ENCODE measurements around the gene PRDM16.

Gene PRDM16

GRCh38 chr1:3477241-3477995, 408.4 kb downstream of the PRDM16 start:
- DNase-seq = no peak
- Histone ChIP-seq H3K36me3 (peaks cover 29% of the 10 kb centered on the region), H3K9me3 (ENCODE audit: severe bottlenecking) (no peaks in the 10 kb centered on the region), H3K4me3 (ENCODE audit: low read depth, low read length) (no peak overlapping the region), H3K27ac (no peak overlapping the region), H3K27me3 (ENCODE audit: insufficient read depth, low read depth, severe bottlenecking) (no peaks in the 10 kb centered on the region)
- no peak for TF ChIP-seq CTCF (IDR thresholded peaks at IDR 0.05; ENCODE audit: low read depth, low read length)

- no peak overlapping the region for H3K4me3 ChIP-seq (ENCODE audit: low read depth, low read length)
- no peaks in the 10 kb centered on the region for H3K9me3 ChIP-seq (ENCODE audit: severe bottlenecking)
- H3K27me3 ChIP-seq (ENCODE audit: insufficient read depth, low read depth, severe bottlenecking) = no peaks in the 10 kb centered on the region
- no peak overlapping the region for H3K27ac ChIP-seq
- DNase-seq = no peak
- H3K36me3 ChIP-seq = peaks cover 25% of the 10 kb centered on the region
- no peak for TF ChIP-seq CTCF (IDR thresholded peaks at IDR 0.05; ENCODE audit: low read depth, low read length)
Measured at GRCh38 chr1:3478187-3478586, 409.2 kb downstream of the PRDM16 start.

DNA sequence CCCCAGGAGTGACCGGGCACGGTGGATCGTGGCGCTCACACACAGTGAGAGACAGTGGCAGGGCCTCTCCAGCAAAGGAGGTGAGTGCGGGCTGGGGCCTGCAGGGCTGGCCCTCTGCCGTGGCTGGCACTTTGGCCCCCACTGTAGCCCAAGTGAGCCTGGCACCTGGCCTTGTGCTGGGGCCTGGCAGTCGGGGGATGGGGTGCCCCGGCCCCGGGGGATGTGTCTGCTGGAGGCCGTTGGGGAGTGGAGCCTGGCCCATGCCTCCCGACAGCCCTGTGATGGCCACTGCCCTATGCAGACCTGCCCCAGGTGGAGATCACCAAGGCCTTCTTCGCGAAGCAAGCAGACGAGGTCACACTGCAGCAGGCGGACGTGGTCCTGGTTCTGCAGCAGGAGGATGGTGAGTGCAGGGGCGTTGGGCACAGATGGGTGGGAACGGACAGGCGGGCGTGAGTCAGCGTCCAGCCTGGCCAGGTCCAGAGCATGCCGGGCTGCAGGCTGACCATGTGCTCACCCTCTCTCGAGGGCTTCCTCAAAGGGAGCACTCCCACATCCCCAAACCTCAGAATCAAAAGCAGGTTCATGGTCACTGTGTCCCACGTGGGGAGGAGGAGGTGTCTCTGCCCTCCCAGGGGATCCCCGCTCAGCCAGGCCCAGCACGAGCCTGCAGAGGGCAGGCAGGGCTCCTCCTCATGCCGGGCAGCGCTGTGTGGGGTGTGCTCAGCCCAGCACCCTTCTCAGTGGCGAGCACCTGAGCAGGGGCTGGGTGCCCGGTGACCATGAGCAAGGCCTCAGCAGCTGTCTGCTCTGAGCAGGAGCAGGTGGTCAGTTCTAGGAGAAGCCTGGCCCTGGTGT, 410.7 kb downstream of the PRDM16 start:
- no peak for TF ChIP-seq CTCF (IDR thresholded peaks at IDR 0.05; ENCODE audit: low read depth, low read length)
- DNase-seq = no peak
- Histone ChIP-seq H3K4me3 (ENCODE audit: low read depth, low read length) (no peak overlapping the region), H3K27ac (no peak overlapping the region), H3K9me3 (ENCODE audit: severe bottlenecking) (no peaks in the 10 kb centered on the region), H3K27me3 (ENCODE audit: insufficient read depth, low read depth, severe bottlenecking) (no peaks in the 10 kb centered on the region), H3K36me3 (peaks cover 13% of the 10 kb centered on the region; the same call in 1 of the 2 replicates)

- no peak overlapping the region for H3K4me3 ChIP-seq (ENCODE audit: low read depth, low read length)
- H3K9me3 ChIP-seq (ENCODE audit: severe bottlenecking) = no peaks in the 10 kb centered on the region
- TF ChIP-seq CTCF (IDR thresholded peaks at IDR 0.05; ENCODE audit: low read depth, low read length) = no peak
- no peak for DNase-seq
- no peak overlapping the region for H3K27ac ChIP-seq
- H3K27me3 ChIP-seq (ENCODE audit: insufficient read depth, low read depth, severe bottlenecking) = no peaks in the 10 kb centered on the region
- H3K36me3 ChIP-seq = peaks cover 13% of the 10 kb centered on the region; the same call in 1 of the 2 replicates
Measured at GRCh38 chr1:3480369-3480719, 411.3 kb downstream of the PRDM16 start.

GRCh38 chr1:3481046-3481445, 412.0 kb downstream of the PRDM16 start:
- no peak for TF ChIP-seq CTCF (IDR thresholded peaks at IDR 0.05; ENCODE audit: low read depth, low read length)
- Histone ChIP-seq H3K27me3 (ENCODE audit: insufficient read depth, low read depth, severe bottlenecking) (no peaks in the 10 kb centered on the region), H3K27ac (no peak overlapping the region), H3K4me3 (ENCODE audit: low read depth, low read length) (no peak overlapping the region), H3K36me3 (peaks cover 9% of the 10 kb centered on the region; the same call in 1 of the 2 replicates), H3K9me3 (ENCODE audit: severe bottlenecking) (no peaks in the 10 kb centered on the region)
- DNase-seq = no peak

Measured in WERI-Rb-1 (cell line).